IMR-90 (cell line): ENCODE results near the gene RELL1. TPM values are rescaled to one million over a fixed set of nuclear protein-coding genes. Genes with fewer than 3 reads are reported as not detected.

ENCODE experiments used
- ATAC-seq: fragments of 200-7000 bp; cut with Tn5 transposase; 2 replicates; pipeline ENCODE4 v1.9.1; 2020; ENCODE audit warnings: low read depth, mild to moderate bottlenecking, moderate library complexity
- Bru-seq: library from RNA; stranded (reverse); fragments of 400-500 nt; gene quantifications from one replicate; lab custom pipeline; 2021; lab: Mats Ljungman, UMichigan
- BruChase-seq, 2 experiments: library from RNA; stranded (reverse); fragments of 400-500 nt; gene quantifications; one replicate each; lab custom pipeline; 2021; lab: Mats Ljungman, UMichigan
- BruUV-seq: library from RNA; stranded (reverse); fragments of 400-500 nt; replicated peaks from 2 replicates; lab custom pipeline; 2021; lab: Mats Ljungman, UMichigan
- CTCF ChIA-PET: fragments of 300-600 bp; formaldehyde crosslinking; extraction: SDS; loops from one replicate; lab custom pipeline; 2021; ENCODE audit warnings: antibody characterized with exemption; lab: Yijun Ruan, JAX
- POLR2A ChIA-PET: fragments of 300-600 bp; sonication (Branson Sonifier 250); formaldehyde crosslinking; loops from one replicate; lab custom pipeline; 2022; ENCODE audit warnings: antibody characterized with exemption; ENCODE audit not compliant: unreplicated experiment; lab: Charles Lee
- DNase-seq: peaks from one replicate; pipeline ENCODE4 v3.0.0; 2013
- H2AFZ ChIP-seq: replicated peaks from 2 replicates; pipeline ENCODE3; 2013; ENCODE audit warnings: low read length, mild to moderate bottlenecking; ENCODE audit not compliant: poor library complexity
- H2AK5ac ChIP-seq: 2 replicates; pipeline ENCODE4 v1.6.1; 2013; ENCODE audit warnings: low read depth, low read length, inconsistent platforms
- H2AK9ac ChIP-seq: replicated peaks from 2 replicates; pipeline ENCODE3; 2013; ENCODE audit warnings: mild to moderate bottlenecking, low read depth, low read length, moderate library complexity; ENCODE audit not compliant: poor library complexity
- H2BK120ac ChIP-seq: 2 replicates; pipeline ENCODE4 v1.6.1; 2013; ENCODE audit warnings: low read depth, low read length, inconsistent platforms
- H2BK15ac ChIP-seq: 3 replicates; pipeline ENCODE4 v1.6.1; 2013; ENCODE audit warnings: low read depth, low read length, inconsistent platforms
- H2BK20ac ChIP-seq: 2 replicates; pipeline ENCODE4 v1.6.1; 2013; ENCODE audit warnings: low read depth, mild to moderate bottlenecking, inconsistent platforms, low read length, moderate library complexity
- H2BK5ac ChIP-seq: 2 replicates; pipeline ENCODE4 v1.6.1; 2013; ENCODE audit warnings: mild to moderate bottlenecking, low read depth, low read length, inconsistent platforms; ENCODE audit not compliant: poor library complexity, severe bottlenecking
- H3K14ac ChIP-seq: replicated peaks from 2 replicates; pipeline ENCODE4 v1.6.1; 2013; ENCODE audit warnings: low read depth, low read length, inconsistent platforms
- H3K18ac ChIP-seq: 2 replicates; pipeline ENCODE4 v1.6.1; 2013; ENCODE audit warnings: low read depth, low read length, control low read depth
- H3K23ac ChIP-seq: 2 replicates; pipeline ENCODE4 v1.6.1; 2013; ENCODE audit warnings: low read depth, low read length, inconsistent platforms
- H3K27ac ChIP-seq: 2 replicates; pipeline ENCODE4 v1.5.1; 2013; ENCODE audit warnings: mild to moderate bottlenecking, control low read depth, low read length; ENCODE audit not compliant: insufficient read depth
- H3K27me3 ChIP-seq: 2 replicates; pipeline ENCODE4 v1.6.1; 2013; ENCODE audit warnings: low read length; ENCODE audit not compliant: control insufficient read depth, insufficient read depth
- H3K36me3 ChIP-seq: 2 replicates; pipeline ENCODE4 v1.6.1; 2013; ENCODE audit warnings: low read length, mixed read lengths; ENCODE audit not compliant: control insufficient read depth, insufficient read depth
- H3K4ac ChIP-seq: 2 replicates; pipeline ENCODE4 v1.6.1; 2013; ENCODE audit warnings: low read depth, low read length, inconsistent platforms
- H3K4me1 ChIP-seq: 2 replicates; pipeline ENCODE4 v1.6.1; 2013; ENCODE audit warnings: low read length, mixed read lengths; ENCODE audit not compliant: control insufficient read depth, insufficient read depth
- H3K4me2 ChIP-seq: 2 replicates; pipeline ENCODE4 v1.6.1; 2013; ENCODE audit warnings: low read depth, mild to moderate bottlenecking, control low read depth, low read length, moderate library complexity
- H3K4me3 ChIP-seq: 2 replicates; pipeline ENCODE4 v1.5.1; 2013; ENCODE audit warnings: low read depth, mild to moderate bottlenecking, control low read depth, low read length, moderate library complexity; ENCODE audit not compliant: insufficient read depth
- H3K56ac ChIP-seq: 2 replicates; pipeline ENCODE4 v1.6.1; 2013; ENCODE audit warnings: low read length, inconsistent platforms; ENCODE audit not compliant: insufficient read depth; ENCODE audit errors: extremely low read depth
- H3K79me1 ChIP-seq, 2 experiments: 2 replicates each; pipeline ENCODE4 v1.6.1; 2013; ENCODE audit warnings: low read length in 2 of 2, inconsistent platforms in 1 of 2, low read depth in 1 of 2
- H3K9ac ChIP-seq: 2 replicates; pipeline ENCODE4 v1.6.1; 2013; ENCODE audit warnings: low read depth, low read length, control low read depth
- H3K9me1 ChIP-seq: 2 replicates; pipeline ENCODE4 v1.6.1; 2013; ENCODE audit warnings: low read length, inconsistent platforms; ENCODE audit not compliant: insufficient read depth
- H3K9me3 ChIP-seq: 2 replicates; pipeline ENCODE4 v1.6.1; 2013; ENCODE audit warnings: low read length; ENCODE audit not compliant: control insufficient read depth, insufficient read depth
- H4K20me1 ChIP-seq: 2 replicates; pipeline ENCODE4 v1.6.1; 2013; ENCODE audit warnings: low read length, inconsistent platforms; ENCODE audit not compliant: insufficient read depth
- H4K5ac ChIP-seq: 2 replicates; pipeline ENCODE4 v1.6.1; 2013; ENCODE audit warnings: mild to moderate bottlenecking, low read depth, low read length, control low read depth
- H4K8ac ChIP-seq, 2 experiments: 2 replicates each; pipeline ENCODE4 v1.6.1; 2013; ENCODE audit warnings: low read depth in 2 of 2, low read length in 2 of 2, control low read depth in 1 of 2, inconsistent platforms in 1 of 2
- H4K91ac ChIP-seq: 2 replicates; pipeline ENCODE4 v1.6.1; 2013; ENCODE audit warnings: low read depth, low read length, inconsistent platforms; ENCODE audit not compliant: insufficient read depth
- BHLHE40 ChIP-seq: fragments of 150-350 bp; IDR thresholded peaks from 2 replicates; pipeline ENCODE4 v1.6.1; 2016; ENCODE audit warnings: mild to moderate bottlenecking, low read depth, low read length
- FOS ChIP-seq: fragments of 150-350 bp; IDR thresholded peaks from 2 replicates; pipeline ENCODE4 v1.6.1; 2016; ENCODE audit warnings: low read depth, low read length
- MAZ ChIP-seq: IDR thresholded peaks from 2 replicates; pipeline ENCODE4 v1.6.1; 2012; ENCODE audit warnings: low read depth, mild to moderate bottlenecking, low read length, improper control_type of control experiment, moderate library complexity, borderline replicate concordance
- MXI1 ChIP-seq: IDR thresholded peaks from 2 replicates; pipeline ENCODE4 v1.6.1; 2012; ENCODE audit warnings: low read depth, mild to moderate bottlenecking, low read length, moderate library complexity, borderline replicate concordance
- NFE2L2 ChIP-seq: fragments of 150-350 bp; IDR thresholded peaks from 2 replicates; pipeline ENCODE4 v1.6.1; 2016; ENCODE audit warnings: low read depth, mild to moderate bottlenecking, low read length
- RAD21 ChIP-seq: IDR thresholded peaks from 2 replicates; pipeline ENCODE4 v1.6.1; 2012; ENCODE audit warnings: low read length, improper control_type of control experiment
- RCOR1 ChIP-seq: IDR thresholded peaks from 2 replicates; pipeline ENCODE4 v1.6.1; 2012; ENCODE audit warnings: mild to moderate bottlenecking, low read length, improper control_type of control experiment; ENCODE audit not compliant: insufficient replicate concordance
- WGBS, 2 experiments: methylation state at CpG; one replicate each; pipeline versions ENCODE4 v1.1.5 to v1.1.7; 2013; ENCODE audit warnings: missing lambda C conversion rate in 2 of 2; ENCODE audit not compliant: insufficient read length in 1 of 2; ENCODE audit errors: extremely low coverage in 2 of 2; 5-methylcytosine and 5-hydroxymethylcytosine counted together
- dilution Hi-C: fragments of 300-500 bp; cut with HindIII; formaldehyde crosslinking; loops from one replicate; pipeline ENCODE4 v1.14.3; 2018; ENCODE audit warnings: low sequenced_read_pairs; ENCODE audit not compliant: unreplicated experiment
- in situ Hi-C: fragments of 300-500 bp; cut with MboI; formaldehyde crosslinking; loops from 3 replicates; pipeline ENCODE4 v1.14.3; 2019; ENCODE audit warnings: low sequenced_read_pairs, inconsistent platforms, mixed read lengths
- intact Hi-C: fragments of 100-400 bp; cut with micrococcal nuclease; formaldehyde crosslinking; loops from 2 replicates; pipeline ENCODE4 v1.10.0; 2022
- long read RNA-seq: library from polyadenylated mRNA; unstranded; transcript quantifications from one replicate; pipeline ENCODE4 v2.0.0, GENCODE V29; 2021; ENCODE audit not compliant: unreplicated experiment
- polyA plus RNA-seq, 3 experiments: library from polyadenylated mRNA; depleted of rRNA; stranded (reverse); fragments of >200 nt; gene quantifications; 2 replicates each; pipeline ENCODE4 v1.2.3, GENCODE V29; 2012; ENCODE audit warnings: low replicate concordance in 1 of 3
- total RNA-seq: library from RNA; depleted of rRNA; stranded (reverse); fragments of >200 nt; gene quantifications from 2 replicates; pipeline ENCODE4 v1.2.3, GENCODE V29; 2012; rRNA removed
- TF ChIP-seq, protein P1 (sequence below): fragments of 150-350 bp; IDR thresholded peaks from 2 replicates; pipeline ENCODE4 v1.6.1; 2016; ENCODE audit warnings: low read depth, mild to moderate bottlenecking, low read length, moderate library complexity, borderline replicate concordance
- TF ChIP-seq, protein P2 (sequence below): fragments of 150-350 bp; IDR thresholded peaks from 2 replicates; pipeline ENCODE4 v1.6.1; 2017; ENCODE audit warnings: mild to moderate bottlenecking, antibody characterized with exemption, low read length, low read depth

The RELL1 gene, protein sequence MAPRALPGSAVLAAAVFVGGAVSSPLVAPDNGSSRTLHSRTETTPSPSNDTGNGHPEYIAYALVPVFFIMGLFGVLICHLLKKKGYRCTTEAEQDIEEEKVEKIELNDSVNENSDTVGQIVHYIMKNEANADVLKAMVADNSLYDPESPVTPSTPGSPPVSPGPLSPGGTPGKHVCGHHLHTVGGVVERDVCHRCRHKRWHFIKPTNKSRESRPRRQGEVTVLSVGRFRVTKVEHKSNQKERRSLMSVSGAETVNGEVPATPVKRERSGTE
- total RNA-seq, result 39.6 and 53.6 TPM in 2 replicates
- polyA plus RNA-seq (2012; rRNA removed), result 6.8 TPM in 2 replicates
- 5.6 TPM in 2 replicates for polyA plus RNA-seq (2012; cell fraction: cytosol; rRNA removed)
- polyA plus RNA-seq (2012; cell fraction: nucleus; rRNA removed; ENCODE audit: low replicate concordance), result 3.8 and 4.2 TPM in 2 replicates
- percentile 68 among the genes with signal in this experiment for Bru-seq, nascent RNA
- percentile 61 among the genes with signal in this experiment for BruChase-seq, experiment 1, labeled RNA remaining after a 6-hour chase
- BruChase-seq, experiment 2, labeled RNA remaining after a 2-hour chase, result percentile 55 among the genes with signal in this experiment
- long read RNA-seq, transcript RELL1-202 (7 exons, 1,350 nt), result major isoform, 7 of 13 reads
- long read RNA-seq, partial matches to known transcripts, result 1 of 13 reads
- long read RNA-seq, other reads (novel, unspliced or antisense), result 5 of 13 reads

DNA sequence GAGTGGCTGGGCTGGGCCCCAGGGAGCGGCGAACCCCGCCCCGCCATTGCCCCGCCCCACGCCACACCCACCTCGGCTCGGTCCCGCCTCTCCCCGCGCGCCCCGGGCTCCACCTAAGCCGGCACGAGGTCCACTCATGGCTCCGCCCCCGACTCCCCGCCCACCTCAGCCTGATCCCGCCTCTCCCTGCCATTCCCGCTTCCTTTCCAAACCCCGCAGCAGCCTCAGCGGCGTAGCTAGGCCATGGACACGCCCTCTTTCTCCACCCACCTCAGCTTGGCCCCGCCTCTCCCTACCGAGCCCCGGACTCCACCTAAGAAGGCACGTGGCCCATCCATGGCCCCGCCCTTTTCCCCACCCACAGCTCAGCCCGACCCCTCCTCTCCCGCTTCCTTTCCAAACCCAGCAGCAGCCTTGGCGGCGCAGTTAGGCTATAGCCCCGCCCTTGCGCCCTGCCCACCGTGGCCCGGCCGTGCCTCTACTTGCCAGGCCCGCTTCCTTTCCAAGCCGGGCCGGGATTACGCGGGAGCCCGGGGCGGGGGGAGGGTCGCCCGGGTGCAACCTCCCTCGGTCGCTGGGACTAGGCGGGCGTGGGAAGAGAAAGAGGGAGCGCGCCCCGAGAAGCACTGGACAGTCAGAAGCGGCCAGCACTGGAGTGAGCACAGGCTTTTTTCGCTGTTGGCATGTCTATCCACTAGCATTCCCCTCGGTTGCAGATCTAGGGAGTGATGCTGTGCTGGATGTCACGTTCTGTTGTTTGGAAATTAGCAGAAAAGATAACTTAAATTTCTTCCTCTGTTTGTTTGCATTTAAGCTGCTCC lies at the start of gene RELL1:
Gene RELL1, minus strand, starts transcription at position 4 of the 821 bp plus-strand sequence. CDS start 89 bp downstream, outside the sequence.
- dilution Hi-C loops (no loop called here), intact Hi-C loops (loop anchor here (1.0 to 5.0 kb wide), 3 partner anchors 38 to 116 kb away; no protein-coding TSS in a partner anchor), in situ Hi-C loops (no loop called here)
- DNase-seq, result peak; percentile 99
- Histone ChIP-seq H2BK5ac (peak within 1 kb of the TSS; percentile 69), H3K4me3 (peak within 1 kb of the TSS; percentile 86), H3K79me1 (peaks cover 12 to 24% of the 10 kb centered on the region in 2 experiments; a peak in 3 of 4 replicates), H3K27me3 (no peaks in the 10 kb centered on the region), H3K23ac (peak within 1 kb of the TSS; percentile 62; the same call in 1 of the 2 replicates), H2BK20ac (no peak within 1 kb of the TSS), H3K9ac (peak within 1 kb of the TSS; percentile 56), H3K9me3 (no peaks in the 10 kb centered on the region), H3K9me1 (0 out of 2 replicates have a peak, but pooled peaks cover 8% of the 10 kb centered on the region), H2AFZ (peak within 1 kb of the TSS; percentile 97), H3K4me1 (peaks cover 9% of the 10 kb centered on the region), H3K36me3 (no peaks in the 10 kb centered on the region), H4K91ac (peak within 1 kb of the TSS; percentile 43; the same call in 1 of the 2 replicates), H3K14ac (peak within 1 kb of the TSS; percentile 8), H4K5ac (peak within 1 kb of the TSS; percentile 6; the same call in 1 of the 2 replicates), H2AK9ac (peak within 1 kb of the TSS; percentile 71), H2BK120ac (peak within 1 kb of the TSS; percentile 25; the same call in 1 of the 2 replicates), H2AK5ac (peak within 1 kb of the TSS; percentile 55; the same call in 1 of the 2 replicates), H2BK15ac (peak within 1 kb of the TSS; percentile 59; the same call in 2 of the 3 replicates), H3K18ac (peak within 1 kb of the TSS; percentile 9), H3K4me2 (peak within 1 kb of the TSS; percentile 93), H4K20me1 (no peaks in the 10 kb centered on the region), H3K56ac (peak within 1 kb of the TSS; percentile 51; the same call in 1 of the 2 replicates), H4K8ac (peak within 1 kb of the TSS; percentile 32 to 63; a peak in 3 of 4 replicates), H3K27ac (peak within 1 kb of the TSS; percentile 72), H3K4ac (peak within 1 kb of the TSS; percentile 18)
- 0% methylated on average over 14 of the region's 58 CpGs; no CpG with 5 or more reads in 1 of the 2 experiments for WGBS, 2 experiments
- ChIA-PET POLR2A (interaction anchor here (1.0 kb wide), 1 partner anchor 9 kb away, joined by 3 read pairs; no protein-coding TSS in a partner anchor), CTCF (no interaction called here)
- peak; percentile 92 for ATAC-seq
- peak; percentile 55 for TF ChIP-seq BHLHE40
- TF ChIP-seq FOS, result no peak
- TF ChIP-seq, protein P1, sequence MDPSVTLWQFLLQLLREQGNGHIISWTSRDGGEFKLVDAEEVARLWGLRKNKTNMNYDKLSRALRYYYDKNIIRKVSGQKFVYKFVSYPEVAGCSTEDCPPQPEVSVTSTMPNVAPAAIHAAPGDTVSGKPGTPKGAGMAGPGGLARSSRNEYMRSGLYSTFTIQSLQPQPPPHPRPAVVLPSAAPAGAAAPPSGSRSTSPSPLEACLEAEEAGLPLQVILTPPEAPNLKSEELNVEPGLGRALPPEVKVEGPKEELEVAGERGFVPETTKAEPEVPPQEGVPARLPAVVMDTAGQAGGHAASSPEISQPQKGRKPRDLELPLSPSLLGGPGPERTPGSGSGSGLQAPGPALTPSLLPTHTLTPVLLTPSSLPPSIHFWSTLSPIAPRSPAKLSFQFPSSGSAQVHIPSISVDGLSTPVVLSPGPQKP, result no peak
- TF ChIP-seq MXI1, result peak; percentile 21; the same call in 1 of the 2 replicates
- TF ChIP-seq NFE2L2, result no peak
- TF ChIP-seq, protein P2, sequence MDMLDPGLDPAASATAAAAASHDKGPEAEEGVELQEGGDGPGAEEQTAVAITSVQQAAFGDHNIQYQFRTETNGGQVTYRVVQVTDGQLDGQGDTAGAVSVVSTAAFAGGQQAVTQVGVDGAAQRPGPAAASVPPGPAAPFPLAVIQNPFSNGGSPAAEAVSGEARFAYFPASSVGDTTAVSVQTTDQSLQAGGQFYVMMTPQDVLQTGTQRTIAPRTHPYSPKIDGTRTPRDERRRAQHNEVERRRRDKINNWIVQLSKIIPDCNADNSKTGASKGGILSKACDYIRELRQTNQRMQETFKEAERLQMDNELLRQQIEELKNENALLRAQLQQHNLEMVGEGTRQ, result peak; percentile 93
- peak; percentile 85; the same call in 1 of the 2 replicates for TF ChIP-seq MAZ
- TF ChIP-seq RCOR1, result no peak
- TF ChIP-seq RAD21, result 0 out of 2 replicates have a peak, but pooled peaks have one; percentile 9
- no TSS peak for BruUV-seq
